Endothelial cell of umbilical vein (primary cell): ENCODE results near the gene RTL10. TPM values are rescaled to one million over a fixed set of nuclear protein-coding genes. Genes with fewer than 3 reads are reported as not detected.

Source experiments
- BruUV-seq: library from RNA; stranded (reverse); fragments of 400-500 nt; replicated peaks from 2 replicates; lab custom pipeline; 2021; lab: Mats Ljungman, UMichigan
- CTCF ChIA-PET: fragments of 300-600, 350-600 bp; sonication (Branson Sonifier 250); formaldehyde crosslinking; loops from one replicate; lab custom pipeline; 2021; ENCODE audit warnings: antibody characterized with exemption, inconsistent platforms; lab: Charles Lee
- POLR2A ChIA-PET: fragments of 300-600, 350-600 bp; sonication (Branson Sonifier 250); formaldehyde crosslinking; loops from one replicate; lab custom pipeline; 2021; ENCODE audit warnings: antibody characterized with exemption, inconsistent platforms; lab: Charles Lee
- DNase-seq: peaks from one replicate; pipeline ENCODE4 v3.0.0-alpha.2; 2011; ENCODE audit warnings: low read depth, low spot score
- FAIRE-seq: peaks from 2 replicates; lab custom pipeline; 2011; peaks lifted over from hg19 to GRCh38; lab: Jason Lieb, UNC
- H2AFZ ChIP-seq: 2 replicates; pipeline ENCODE4 v1.6.0; 2012; ENCODE audit warnings: low read depth, low read length, control low read depth, inconsistent platforms
- H3K27ac ChIP-seq: 2 replicates; pipeline ENCODE4 v1.5.1; 2011; ENCODE audit warnings: low read depth, mild to moderate bottlenecking, control low read depth, low read length, moderate library complexity; ENCODE audit not compliant: insufficient read depth
- H3K27me3 ChIP-seq, 2 experiments: 2 replicates each; pipeline versions ENCODE4 v1.6.0 to v1.6.1; 2011; ENCODE audit warnings: low read length in 2 of 2, mixed read lengths in 1 of 2; ENCODE audit not compliant: control insufficient read depth in 2 of 2, insufficient read depth in 2 of 2
- H3K36me3 ChIP-seq, 2 experiments: 2 replicates in 1 of 2; 3 replicates in 1 of 2; pipeline ENCODE4 v1.5.1; 2011; ENCODE audit warnings: low read length in 2 of 2, mild to moderate bottlenecking in 1 of 2, moderate library complexity in 1 of 2; ENCODE audit not compliant: control insufficient read depth in 2 of 2, insufficient read depth in 2 of 2; ENCODE audit errors: extremely low read depth in 1 of 2
- H3K4me1 ChIP-seq: 3 replicates; pipeline ENCODE4 v1.5.1; 2011; ENCODE audit warnings: mild to moderate bottlenecking, low read length; ENCODE audit not compliant: control insufficient read depth, insufficient read depth; ENCODE audit errors: extremely low read depth
- H3K4me2 ChIP-seq: 2 replicates; pipeline ENCODE4 v1.6.1; 2011; ENCODE audit warnings: low read length, control low read depth, mixed read lengths; ENCODE audit not compliant: insufficient read depth
- H3K4me3 ChIP-seq, 3 experiments: fragments of 200-600 bp in 1 of 3; sonication (generic), shearing (Covaris generic) in 1 of 3; replicated peaks in 1 of 3; 2 replicates each; pipeline ENCODE4 v1.5.1; 2011 to 2016; ENCODE audit warnings: control low read depth in 3 of 3, low read length in 3 of 3, mild to moderate bottlenecking in 2 of 3, inconsistent platforms in 1 of 3, low read depth in 1 of 3, moderate library complexity in 1 of 3; ENCODE audit not compliant: insufficient read depth in 1 of 3
- H3K79me2 ChIP-seq: 2 replicates; pipeline ENCODE4 v1.6.0; 2012; ENCODE audit warnings: low read length, inconsistent platforms; ENCODE audit not compliant: control insufficient read depth, insufficient read depth
- H3K9ac ChIP-seq: replicated peaks from 2 replicates; pipeline ENCODE3; 2011; ENCODE audit warnings: low read length, control low read depth; ENCODE audit not compliant: insufficient read depth; ENCODE audit errors: extremely low read depth
- H3K9me1 ChIP-seq: replicated peaks from 3 replicates; pipeline ENCODE4 v1.6.0; 2011; ENCODE audit warnings: mild to moderate bottlenecking, low read length; ENCODE audit not compliant: control insufficient read depth, insufficient read depth; ENCODE audit errors: extremely low read depth
- H3K9me3 ChIP-seq: replicated peaks from 2 replicates; pipeline ENCODE4 v1.5.1; 2012; ENCODE audit warnings: low read length, inconsistent platforms; ENCODE audit not compliant: control insufficient read depth, insufficient read depth
- H4K20me1 ChIP-seq: replicated peaks from 2 replicates; pipeline ENCODE3; 2011; ENCODE audit warnings: mild to moderate bottlenecking, low read length; ENCODE audit not compliant: control insufficient read depth, insufficient read depth; ENCODE audit errors: extremely low read depth
- EZH2 ChIP-seq: IDR thresholded peaks from 2 replicates; pipeline ENCODE4 v1.6.1; 2012; ENCODE audit warnings: borderline replicate concordance, low read depth, mild to moderate bottlenecking, moderate library complexity, low read length, inconsistent platforms; ENCODE audit not compliant: severe bottlenecking
- FOS ChIP-seq: IDR thresholded peaks from 2 replicates; pipeline ENCODE4 v1.6.1; 2011; ENCODE audit warnings: mild to moderate bottlenecking, low read length, moderate library complexity, borderline replicate concordance; ENCODE audit not compliant: insufficient read depth
- GATA2 ChIP-seq: IDR thresholded peaks from 2 replicates; pipeline ENCODE4 v1.7.0; 2011; ENCODE audit warnings: low read depth, mild to moderate bottlenecking, moderate library complexity, mixed read lengths, low read length; ENCODE audit not compliant: insufficient read length, insufficient read depth
- MYC ChIP-seq: IDR thresholded peaks from one replicate; pipeline ENCODE4 v1.6.1; 2011; ENCODE audit warnings: mild to moderate bottlenecking, low read depth, low read length
- POLR2A ChIP-seq: IDR thresholded peaks from 2 replicates; pipeline ENCODE4 v1.6.1; 2012; ENCODE audit warnings: low read depth, mild to moderate bottlenecking, control low read depth, low read length
- POLR2AphosphoS5 ChIP-seq: IDR thresholded peaks from 2 replicates; pipeline ENCODE4 v1.6.1; 2012; ENCODE audit warnings: low read depth, mild to moderate bottlenecking, control low read depth, low read length, moderate library complexity; ENCODE audit not compliant: insufficient read depth
- dilution Hi-C: fragments of 300-500 bp; cut with MboI; formaldehyde crosslinking; loops from one replicate; pipeline ENCODE4 v1.15.0; 2019; ENCODE audit warnings: low sequenced_read_pairs; ENCODE audit not compliant: extremely low pct_ligation_motif_present
- intact Hi-C: fragments of 100-400 bp; cut with micrococcal nuclease; formaldehyde crosslinking; loops from one replicate; pipeline ENCODE4 v1.10.0; 2022
- polyA plus RNA-seq, 4 experiments: library from polyadenylated mRNA; depleted of rRNA in 3 of 4; stranded (reverse) in 3 of 4; unstranded in 1 of 4; fragments of >200 nt; gene quantifications; 2 replicates each; pipeline versions ENCODE4 v1.2.1 to v1.2.3, GENCODE V29; 2011 to 2012; ENCODE audit warnings: missing spikeins in 1 of 4
- total RNA-seq: library from RNA; stranded (reverse); gene quantifications from 2 replicates; pipeline ENCODE4 v1.2.3, GENCODE V29; 2021
- TF ChIP-seq, protein P1 (sequence below), 2 donors: IDR thresholded peaks; 1 replicate in 1 of 2; 2 replicates in 1 of 2; pipeline ENCODE4 v1.5.1; 2011; ENCODE audit warnings: low read length in 2 of 2, mild to moderate bottlenecking in 2 of 2, moderate library complexity in 2 of 2, control low read depth in 1 of 2, inconsistent platforms in 1 of 2, low read depth in 1 of 2; ENCODE audit not compliant: insufficient read depth in 1 of 2; ENCODE audit errors: extremely low read depth in 1 of 2

The RTL10 gene
- total and polyA plus RNA-seq, 2 donors (not counting 3 experiments of a cell fraction or from before 2014, with no cell fraction given): 31.9 to 40.8 TPM

DNA sequence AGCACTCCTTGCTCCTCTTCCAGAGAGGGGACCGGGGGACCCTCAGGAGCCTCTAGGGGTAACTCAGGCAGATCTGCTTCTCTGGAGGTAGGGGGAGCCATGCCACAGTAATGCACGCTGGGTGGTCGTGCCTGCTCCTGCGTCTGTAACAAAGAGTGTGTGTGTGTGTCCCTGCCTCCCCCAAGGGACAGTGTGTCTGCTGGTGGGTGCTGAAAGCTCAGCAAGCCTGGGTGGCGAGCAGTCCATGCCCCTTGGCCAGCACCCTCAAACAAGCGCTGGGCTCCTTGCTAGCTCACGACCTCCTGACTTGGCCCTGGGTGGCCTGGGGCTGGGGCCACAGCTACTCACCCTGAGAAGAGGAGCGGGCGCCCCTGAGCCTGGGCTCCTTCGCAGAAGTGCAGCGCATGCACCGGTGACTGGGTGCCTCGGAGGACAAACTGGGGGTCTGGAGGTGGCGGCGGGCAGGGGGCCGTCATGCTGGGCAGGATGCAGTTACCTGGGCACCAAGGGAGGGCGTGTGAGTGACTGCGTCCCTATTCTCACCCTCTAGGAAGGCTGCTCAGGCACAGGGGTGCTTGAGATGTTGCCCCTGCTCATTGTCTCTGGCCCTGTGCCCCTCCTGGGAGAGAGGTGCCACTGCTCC lies 33.7 kb downstream of the RTL10 start:
- H3K79me2 ChIP-seq: no peaks in the 10 kb centered on the region
- no peak overlapping the region for H3K4me3 ChIP-seq
- POLR2A ChIA-PET: no interaction called here
- no peaks in the 10 kb centered on the region for H3K4me1 ChIP-seq
- no TSS peak for BruUV-seq
- no peaks in the 10 kb centered on the region for H3K36me3 ChIP-seq
- intact Hi-C loops (no loop called here), dilution Hi-C loops (no loop called here)
- no peak overlapping the region for H2AFZ ChIP-seq
- no peaks in the 10 kb centered on the region for H3K9me1 ChIP-seq
- CTCF ChIA-PET: interaction anchor here (1.1 to 1.6 kb wide), 2 partner anchors 11 to 15 kb away, joined by 3 to 4 read pairs; no protein-coding TSS in a partner anchor
- FAIRE-seq (no peak), DNase-seq (no peak)
- no peak overlapping the region for H3K27ac ChIP-seq
- no peaks in the 10 kb centered on the region for H3K27me3 ChIP-seq
- H4K20me1 ChIP-seq: no peaks in the 10 kb centered on the region
- TF ChIP-seq POLR2AphosphoS5 (no peak), EZH2 (no peak), FOS (no peak), POLR2A (no peak), MYC (no peak), GATA2 (no peak)
- TF ChIP-seq, protein P1, sequence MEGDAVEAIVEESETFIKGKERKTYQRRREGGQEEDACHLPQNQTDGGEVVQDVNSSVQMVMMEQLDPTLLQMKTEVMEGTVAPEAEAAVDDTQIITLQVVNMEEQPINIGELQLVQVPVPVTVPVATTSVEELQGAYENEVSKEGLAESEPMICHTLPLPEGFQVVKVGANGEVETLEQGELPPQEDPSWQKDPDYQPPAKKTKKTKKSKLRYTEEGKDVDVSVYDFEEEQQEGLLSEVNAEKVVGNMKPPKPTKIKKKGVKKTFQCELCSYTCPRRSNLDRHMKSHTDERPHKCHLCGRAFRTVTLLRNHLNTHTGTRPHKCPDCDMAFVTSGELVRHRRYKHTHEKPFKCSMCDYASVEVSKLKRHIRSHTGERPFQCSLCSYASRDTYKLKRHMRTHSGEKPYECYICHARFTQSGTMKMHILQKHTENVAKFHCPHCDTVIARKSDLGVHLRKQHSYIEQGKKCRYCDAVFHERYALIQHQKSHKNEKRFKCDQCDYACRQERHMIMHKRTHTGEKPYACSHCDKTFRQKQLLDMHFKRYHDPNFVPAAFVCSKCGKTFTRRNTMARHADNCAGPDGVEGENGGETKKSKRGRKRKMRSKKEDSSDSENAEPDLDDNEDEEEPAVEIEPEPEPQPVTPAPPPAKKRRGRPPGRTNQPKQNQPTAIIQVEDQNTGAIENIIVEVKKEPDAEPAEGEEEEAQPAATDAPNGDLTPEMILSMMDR (IDR thresholded peaks at IDR 0.05; ENCODE audit: extremely low read depth in 1 of 2, insufficient read depth in 1 of 2, low read depth in 1 of 2, low read length in 2 of 2): peak in 1 of 2 donors; percentile 9
- H3K9ac ChIP-seq: no peak overlapping the region
- no peaks in the 10 kb centered on the region for H3K9me3 ChIP-seq
- no peak overlapping the region for H3K4me2 ChIP-seq
